Lung microvascular endothelial cell (primary cell): ENCODE measurements around the gene POLD4. TPM values are rescaled to one million over a fixed set of nuclear protein-coding genes. Genes with fewer than 3 reads are reported as not detected.
"Not testable (repeated sequence)": the region's sequence is repeated elsewhere in the genome, so short reads cannot be mapped to it uniquely, and the experiment has no call there.

Experiments used
- DNase-seq, 2 donors: peaks; one replicate each; pipeline versions ENCODE4 v3.0.0 to v3.0.0-alpha.2; 2010; ENCODE audit warnings: low read depth in 2 of 2
- total RNA-seq: library from RNA; depleted of rRNA; stranded (reverse); fragments of >200 nt; gene quantifications from 2 replicates; pipeline ENCODE4 v1.2.1, GENCODE V29; 2014

Gene POLD4
- 27.7 and 33.5 TPM in 2 replicates for total RNA-seq

DNA sequence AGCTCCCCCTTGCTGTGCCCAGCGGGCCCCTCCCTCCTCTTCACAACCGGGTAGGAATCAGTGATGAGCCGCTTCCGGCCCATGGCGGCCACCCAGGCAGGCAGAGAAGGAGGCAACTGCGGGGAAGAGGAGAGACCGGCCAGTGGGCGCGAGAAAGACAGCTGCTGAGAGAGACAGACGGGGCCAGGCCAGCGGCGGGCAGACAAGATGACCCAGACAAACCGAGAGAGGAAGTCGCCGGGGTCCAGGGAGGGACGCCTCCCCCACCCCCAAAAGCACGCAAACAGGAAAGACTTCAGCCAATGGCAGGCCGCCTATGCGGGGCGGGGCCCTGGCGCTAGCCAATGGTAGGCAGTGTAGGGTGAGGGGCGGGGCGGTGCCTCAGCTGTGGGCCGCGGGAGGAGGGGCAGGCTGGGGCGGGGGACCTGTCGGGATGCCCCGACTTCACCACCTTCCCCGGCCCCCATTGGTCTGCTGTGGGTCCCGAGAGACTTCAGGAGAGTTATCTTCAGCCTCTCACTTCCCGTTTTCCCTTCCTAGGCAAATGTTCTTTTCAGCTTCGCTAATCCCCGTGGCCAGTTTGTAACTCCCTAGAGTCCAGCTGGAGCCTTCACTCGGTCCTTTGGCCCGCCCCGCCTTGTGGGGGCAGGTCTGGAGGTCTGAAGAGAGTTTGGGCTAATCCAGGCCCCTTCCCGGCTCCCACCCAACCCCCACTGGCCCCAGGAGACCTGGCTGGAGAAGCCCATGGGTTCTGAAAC lies at the start of gene POLD4:
POLD4 (minus strand) TSS at position 230 of the 758 bp plus-strand sequence; CDS start at position 83, 147 bp downstream.
- DNase-seq, result peak; percentile 96

DNA sequence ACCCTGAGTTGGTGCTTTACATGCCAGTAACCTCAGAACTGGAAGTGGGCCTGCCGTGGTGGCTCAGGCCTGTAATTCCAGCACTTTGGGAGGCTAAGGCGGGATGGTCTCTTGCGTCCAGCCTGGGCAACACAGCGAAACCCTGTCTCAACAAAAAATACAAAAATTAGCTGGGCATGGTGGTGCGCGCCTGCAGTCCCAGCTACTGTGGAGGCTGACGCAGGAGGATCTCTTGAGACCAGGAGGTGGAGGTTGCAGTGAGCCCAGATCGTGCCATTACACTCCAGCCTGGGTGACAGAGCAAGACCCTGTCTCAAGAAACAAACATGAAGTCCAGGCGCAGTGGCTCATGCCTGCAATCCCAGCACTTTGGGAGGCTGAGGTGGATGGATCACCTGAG lies 49.7 kb upstream of the POLD4 start:
- not testable (repeated sequence) for DNase-seq

DNA sequence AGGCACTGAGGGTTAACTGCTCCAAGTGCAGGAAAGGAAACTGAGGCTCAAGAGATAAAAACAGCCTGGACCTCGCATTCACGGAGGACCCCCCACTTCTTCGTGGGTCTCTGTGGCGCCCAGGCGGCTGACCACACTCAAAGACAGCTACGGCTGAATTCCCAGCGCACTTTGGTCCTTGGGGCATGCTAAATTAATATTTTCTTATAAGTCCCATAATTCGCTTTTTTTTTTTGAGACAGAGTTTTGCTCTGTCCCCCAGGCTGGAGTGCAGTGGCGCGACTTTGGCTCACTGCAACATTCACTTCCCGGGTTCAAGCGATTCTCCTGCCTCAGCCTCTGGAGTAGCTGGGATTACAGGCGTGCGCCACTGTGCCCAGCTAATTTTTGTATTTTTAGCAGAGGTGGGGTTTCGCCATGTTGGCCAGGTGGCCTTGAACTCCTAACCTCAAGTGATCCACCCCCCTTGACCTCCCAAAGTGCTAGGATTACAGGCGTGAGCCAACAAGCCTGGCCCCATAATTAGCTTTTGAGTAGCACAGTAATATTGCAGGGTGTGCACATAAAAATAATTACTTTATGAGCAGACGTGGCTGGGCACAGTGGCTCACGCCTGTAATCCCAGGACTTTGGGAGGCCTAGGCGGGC lies 49.0 kb upstream of the POLD4 start:
- not testable (repeated sequence) for DNase-seq

DNA sequence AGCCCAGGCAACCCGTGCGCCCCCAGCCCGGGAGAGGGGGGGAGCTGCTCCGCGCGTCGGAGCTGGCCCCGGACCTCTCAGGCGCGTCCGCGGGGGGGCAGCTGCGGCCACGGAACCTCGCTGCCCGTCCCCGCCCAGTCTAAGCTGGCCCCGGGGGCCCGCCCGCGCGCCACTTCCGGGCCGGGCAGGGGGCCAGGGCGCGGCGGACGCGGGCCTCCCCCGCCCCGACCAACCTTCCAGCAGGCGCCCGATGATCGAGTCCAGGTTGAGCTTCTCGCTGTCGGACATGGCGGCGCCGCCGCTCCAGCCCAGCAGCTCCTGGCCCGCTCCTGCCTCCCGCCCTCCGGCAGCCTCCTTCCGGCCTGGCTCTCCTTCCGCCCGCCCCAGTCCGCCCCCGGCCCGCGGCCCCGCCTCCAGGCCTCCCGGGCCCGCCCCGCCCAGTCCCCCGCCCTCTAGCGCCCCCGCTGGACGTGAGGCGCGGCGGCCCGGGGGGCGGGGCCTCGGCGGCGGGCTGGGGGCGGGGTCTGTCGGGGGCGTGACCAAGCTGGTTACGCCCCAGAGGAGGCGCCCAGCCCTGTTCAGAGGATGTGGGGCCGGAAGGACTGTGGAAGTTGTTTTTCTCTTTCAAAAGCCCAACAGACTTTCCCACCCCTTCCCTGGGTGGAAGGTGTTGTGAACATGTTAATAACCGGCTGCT lies 48.3 kb upstream of the POLD4 start, which contains the start of gene PPP1CA:
PPP1CA (minus strand) TSS at position 364 of the 697 bp plus-strand sequence; CDS start at position 288, 76 bp downstream.
- peak; percentile 89 to 94 for DNase-seq

DNA sequence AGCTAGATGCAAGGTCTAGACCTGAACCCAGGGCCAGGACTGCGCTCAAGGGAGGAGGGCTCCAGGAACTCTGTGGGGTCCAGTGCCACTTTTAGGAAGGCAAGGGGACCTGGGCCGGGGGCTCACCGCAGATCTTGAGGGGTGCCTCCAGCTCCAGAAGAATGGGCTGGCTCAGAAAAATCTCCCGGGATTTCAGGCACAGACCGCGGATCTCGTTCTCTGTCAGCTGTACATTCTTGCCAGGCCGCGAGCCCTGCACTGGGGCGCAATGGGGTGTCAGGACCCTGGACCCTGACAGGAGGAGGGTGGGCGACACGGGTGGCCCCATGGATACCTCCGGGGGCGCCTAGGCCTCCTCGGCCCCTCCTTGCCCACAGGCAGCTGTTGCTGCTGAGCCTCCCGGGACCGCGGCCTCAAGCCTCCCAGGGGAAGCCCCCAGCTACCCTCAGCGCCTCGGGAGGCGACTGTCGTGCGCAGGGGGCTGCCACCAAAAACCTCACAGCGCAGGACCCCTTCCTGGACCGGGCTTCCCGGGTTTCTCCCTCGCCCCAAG lies 47.7 kb upstream of the POLD4 start:
- DNase-seq, result no peak

DNA sequence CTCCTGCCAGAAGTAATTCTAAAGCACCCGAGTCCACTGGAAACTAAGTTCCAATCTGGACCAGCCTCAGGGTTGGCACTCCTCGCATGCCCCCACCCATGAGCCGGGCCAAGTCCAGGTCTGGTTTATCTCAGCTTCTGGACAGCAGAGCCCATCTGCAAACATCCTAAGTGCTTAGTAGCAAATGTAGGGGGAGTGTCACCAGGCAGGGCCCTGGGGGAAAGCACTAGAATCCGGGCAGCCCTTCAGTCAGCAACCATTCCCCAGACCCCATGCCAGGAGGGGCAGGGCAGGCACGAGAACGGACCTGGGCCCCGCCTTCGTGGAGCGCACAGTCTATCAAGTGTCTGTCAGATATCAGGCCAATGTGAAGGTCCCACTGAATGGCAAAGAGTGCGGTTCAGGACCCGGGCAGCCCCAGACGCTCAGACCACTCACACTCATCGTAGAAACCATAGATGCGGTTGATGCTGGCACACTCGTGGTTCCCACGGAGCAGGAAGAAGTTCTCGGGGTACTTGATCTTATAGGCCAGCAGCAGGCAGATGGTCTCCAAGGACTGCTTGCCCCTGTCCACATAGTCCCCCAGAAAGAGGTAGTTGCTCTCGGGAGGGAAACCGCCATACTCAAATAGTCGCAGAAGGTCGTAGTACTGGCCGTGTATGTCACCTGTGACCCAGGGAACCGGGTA lies 47.0 kb upstream of the POLD4 start:
- no peak for DNase-seq

DNA sequence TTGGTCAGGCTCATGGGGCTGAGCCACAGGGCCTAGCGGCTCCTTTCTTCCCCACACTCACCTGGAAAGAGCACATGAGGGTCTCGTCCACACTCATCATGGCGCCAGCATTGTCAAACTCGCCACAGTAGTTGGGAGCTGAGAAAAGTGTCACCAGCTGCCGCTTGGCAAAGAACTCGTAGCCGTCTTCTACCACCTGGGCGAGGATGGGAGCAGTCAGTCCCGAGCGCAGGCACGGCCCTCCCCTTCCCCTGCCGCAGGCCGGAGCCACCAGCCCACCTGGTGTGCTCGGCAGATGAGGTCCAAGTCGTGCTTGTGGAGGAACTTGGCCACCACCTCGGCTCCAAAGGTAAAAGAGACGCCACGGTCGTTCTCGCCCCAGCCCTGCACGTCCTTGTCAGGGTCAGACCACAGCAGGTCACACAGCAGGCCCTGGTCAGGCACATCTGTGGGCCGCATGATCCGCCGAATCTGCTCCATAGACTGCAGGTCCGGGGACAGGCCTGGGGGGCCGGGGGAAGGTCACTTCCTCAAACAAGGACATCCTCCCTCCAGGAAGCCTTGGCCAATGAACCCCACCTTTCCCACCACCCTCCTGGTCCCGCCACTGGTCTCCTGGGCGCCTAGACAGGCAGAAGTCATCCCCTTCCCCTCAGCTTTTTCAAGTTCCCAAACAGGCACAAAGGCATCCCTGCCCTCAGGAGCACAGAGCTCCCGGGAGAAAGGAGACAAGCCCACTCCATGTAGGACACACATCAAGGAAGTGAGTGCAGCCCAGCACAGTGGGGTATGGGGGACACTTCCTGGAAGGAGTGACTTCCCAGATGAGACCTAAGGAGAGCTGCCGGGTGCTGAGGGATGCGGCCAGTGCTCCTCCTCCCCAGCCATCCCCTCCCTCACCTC lies 45.6 kb upstream of the POLD4 start:
- DNase-seq, result no peak

DNA sequence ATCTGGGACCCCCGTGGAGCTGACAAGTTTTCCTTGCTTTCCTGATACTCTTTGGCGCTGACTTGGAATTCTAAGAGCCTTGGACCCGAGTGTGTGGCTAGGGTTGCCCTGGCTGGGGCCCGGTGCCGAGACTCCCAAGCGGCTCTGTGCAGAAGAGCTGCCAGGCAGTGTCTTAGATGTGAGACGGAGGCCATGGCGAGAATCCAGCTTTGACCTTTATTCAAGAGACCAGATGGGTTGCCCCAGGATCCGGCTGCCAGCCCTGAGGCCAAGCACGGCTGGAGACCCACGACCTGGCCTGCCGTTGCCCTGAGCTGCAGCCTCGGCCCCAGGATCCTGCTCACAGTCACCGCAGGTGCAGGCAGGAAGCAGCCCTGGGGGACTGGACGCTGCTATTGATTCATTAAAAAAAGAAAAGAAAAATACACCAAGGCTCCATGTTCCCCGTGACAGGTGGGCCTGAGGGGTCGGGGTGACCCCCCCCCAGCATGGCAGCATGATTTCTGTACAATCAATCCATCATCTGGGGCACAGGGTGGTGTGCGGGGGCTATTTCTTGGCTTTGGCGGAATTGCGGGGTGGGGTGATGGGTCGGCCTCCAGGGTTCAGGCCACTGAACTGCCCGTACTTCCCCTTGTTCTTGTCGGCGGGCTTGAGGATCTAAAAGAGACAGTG lies 44.8 kb upstream of the POLD4 start:
- DNase-seq, result no peak

DNA sequence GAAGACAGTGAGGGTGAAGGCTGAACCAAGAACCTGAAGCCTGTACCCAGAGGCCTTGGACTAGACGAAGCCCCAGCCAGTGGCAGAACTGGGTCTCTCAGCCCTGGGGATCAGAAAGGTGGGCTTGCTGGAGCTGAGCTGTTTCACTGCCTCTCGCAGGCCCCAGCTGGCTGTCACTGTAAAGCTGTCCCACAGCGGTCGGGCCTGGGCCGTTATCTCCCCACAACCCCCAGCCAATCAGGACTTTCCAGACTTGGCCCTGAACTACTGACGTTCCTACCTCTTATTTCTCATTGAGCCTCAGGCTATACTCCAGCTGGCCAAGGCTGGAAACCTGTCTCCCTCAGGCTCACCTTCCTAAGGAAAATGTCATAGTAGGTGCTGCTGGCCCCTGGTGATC lies 44.2 kb upstream of the POLD4 start:
- DNase-seq, result no peak

DNA sequence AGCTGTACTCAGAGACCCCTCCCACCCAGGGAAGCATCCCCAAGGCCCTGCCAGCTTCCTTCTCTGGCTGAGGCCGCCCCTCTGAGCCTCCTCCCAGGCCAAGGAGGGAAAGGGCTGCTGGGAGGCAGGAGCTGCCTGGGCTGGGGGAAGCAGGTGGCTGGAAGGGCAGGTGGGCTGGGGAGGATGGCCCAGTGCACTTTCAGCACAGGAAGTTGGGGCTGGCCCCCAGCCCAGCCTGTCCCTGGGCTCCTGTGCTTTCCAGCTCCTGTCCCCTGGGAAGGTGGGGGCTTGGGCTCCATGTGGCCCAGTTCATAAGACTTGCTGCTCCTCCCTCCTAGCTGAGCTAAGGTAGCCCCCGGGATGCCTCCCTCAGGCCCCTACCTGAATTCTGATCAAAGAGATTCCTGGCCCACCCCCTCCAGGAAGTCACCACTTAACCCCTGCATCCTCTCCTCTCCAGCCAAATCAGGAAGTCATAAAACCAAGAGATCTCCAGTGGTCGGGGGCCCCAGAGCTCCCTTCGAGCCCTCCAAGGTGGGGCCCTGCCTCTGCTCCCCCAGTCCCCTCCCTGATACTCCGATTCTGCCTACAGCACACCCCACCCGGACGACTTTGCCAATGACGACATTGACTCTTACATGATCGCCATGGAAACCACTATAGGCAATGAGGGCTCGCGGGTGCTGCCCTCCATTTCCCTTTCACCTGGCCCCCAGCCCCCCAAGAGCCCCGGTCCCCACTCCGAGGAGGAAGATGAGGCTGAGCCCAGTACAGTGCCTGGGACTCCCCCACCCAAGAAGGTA lies 43.4 kb upstream of the POLD4 start:
- peak in 1 of 2 donors; percentile 22 for DNase-seq

DNA sequence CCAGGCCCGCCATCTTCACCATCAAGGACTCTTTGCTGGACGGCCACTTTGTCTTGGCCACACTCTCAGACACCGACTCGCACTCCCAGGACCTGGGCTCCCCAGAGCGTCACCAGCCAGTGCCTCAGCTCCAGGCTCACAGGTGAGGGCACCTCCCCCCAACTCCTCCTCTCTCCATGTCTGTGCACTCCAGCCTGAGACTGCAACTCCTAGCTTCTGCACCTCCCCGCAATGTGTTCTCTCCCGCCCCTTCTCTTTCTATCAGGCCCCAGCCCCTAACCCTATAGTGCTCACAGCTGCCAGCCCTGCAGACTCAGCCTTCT lies 42.9 kb upstream of the POLD4 start:
- DNase-seq, result no peak

DNA sequence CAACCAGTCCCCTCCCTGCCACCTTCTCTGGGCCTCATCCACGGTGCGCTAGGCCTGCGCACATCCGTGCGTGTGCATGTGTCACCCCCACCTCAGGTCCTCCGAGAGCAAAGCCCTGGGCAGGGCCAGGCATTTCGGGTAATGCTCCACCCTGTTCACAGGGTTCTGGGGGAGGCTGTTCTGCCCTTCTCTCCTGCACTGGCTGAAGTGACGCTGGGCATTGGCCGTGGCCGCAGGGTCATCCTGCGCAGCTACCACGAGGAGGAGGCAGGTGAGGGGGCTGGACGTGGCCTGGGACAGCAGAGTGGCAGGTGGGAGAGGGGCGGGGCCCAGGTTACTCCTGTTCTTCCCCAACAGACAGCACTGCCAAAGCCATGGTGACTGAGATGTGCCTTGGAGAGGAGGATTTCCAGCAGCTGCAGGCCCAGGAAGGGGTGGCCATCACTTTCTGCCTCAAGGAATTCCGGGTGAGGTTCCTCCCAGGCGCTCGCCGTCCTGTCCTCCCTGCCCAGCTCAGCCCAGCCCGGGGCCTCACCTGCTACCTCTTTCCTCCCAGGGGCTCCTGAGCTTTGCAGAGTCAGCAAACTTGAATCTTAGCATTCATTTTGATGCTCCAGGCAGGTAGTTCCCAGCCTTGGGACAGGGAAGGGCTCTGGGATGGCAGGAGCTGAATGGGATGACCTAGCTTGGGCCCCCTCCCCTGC lies 42.4 kb upstream of the POLD4 start:
- no peak for DNase-seq

DNA sequence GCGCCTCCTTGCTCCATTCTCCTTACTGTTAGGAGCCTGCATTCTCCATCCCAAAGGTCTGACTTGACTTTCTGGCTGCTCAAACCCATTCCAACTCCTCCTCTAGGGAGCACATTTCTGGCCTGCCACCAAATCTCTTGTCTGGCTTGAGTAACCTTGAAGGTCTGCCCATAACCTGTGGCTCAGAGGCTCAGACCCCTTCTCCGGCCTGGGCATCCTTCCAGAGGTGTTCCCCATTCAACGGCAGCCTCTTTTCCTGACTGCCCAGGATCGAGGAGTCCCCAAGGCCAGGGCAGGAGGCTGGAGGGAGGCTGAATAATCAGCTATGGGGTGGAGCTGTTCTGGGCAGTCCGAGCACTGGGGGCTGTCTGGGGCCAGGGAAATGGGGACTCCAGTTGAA lies 40.6 kb upstream of the POLD4 start:
- DNase-seq, result no peak

DNA sequence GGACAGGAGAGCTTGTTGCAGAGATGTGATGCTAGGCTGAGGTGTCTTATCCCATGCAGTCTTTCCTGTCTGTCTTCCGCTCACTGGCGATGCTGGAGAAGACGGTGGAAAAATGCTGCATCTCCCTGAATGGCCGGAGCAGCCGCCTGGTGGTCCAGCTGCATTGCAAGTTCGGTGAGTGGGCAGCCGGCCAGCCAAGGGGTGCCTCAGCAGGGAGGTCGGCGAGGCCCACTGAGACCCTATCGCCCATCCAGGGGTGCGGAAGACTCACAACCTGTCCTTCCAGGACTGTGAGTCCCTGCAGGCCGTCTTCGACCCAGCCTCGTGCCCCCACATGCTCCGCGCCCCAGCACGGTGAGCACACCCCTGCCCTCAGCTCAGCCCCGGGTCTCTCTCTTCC lies 40.1 kb upstream of the POLD4 start:
- DNase-seq, result no peak

DNA sequence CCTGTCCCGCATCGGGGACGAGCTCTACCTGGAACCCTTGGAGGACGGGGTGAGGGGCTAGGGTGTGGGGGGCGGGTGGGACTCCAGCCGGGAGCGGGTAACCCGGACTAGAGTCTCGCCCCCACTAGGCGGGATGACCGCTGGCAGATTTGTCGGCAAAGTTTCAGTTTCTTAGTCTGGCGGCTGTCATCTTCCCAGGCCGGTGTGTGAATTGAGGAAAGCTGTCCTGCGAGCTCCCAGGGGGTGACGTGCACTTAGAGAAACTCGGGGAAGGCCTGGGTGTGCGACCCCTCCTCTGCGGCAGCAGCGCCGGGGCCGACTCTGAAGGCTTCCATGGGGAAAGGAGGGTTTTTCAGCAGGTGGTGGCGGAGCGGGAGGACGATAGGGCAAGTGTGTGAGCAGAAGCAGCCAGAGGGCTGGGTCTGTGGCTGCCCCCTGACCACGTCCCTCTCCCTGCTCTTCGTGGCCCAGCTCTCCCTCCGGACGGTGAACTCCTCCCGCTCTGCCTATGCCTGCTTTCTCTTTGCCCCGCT lies 38.9 kb upstream of the POLD4 start:
- DNase-seq, result peak in 1 of 2 donors; percentile 27

DNA sequence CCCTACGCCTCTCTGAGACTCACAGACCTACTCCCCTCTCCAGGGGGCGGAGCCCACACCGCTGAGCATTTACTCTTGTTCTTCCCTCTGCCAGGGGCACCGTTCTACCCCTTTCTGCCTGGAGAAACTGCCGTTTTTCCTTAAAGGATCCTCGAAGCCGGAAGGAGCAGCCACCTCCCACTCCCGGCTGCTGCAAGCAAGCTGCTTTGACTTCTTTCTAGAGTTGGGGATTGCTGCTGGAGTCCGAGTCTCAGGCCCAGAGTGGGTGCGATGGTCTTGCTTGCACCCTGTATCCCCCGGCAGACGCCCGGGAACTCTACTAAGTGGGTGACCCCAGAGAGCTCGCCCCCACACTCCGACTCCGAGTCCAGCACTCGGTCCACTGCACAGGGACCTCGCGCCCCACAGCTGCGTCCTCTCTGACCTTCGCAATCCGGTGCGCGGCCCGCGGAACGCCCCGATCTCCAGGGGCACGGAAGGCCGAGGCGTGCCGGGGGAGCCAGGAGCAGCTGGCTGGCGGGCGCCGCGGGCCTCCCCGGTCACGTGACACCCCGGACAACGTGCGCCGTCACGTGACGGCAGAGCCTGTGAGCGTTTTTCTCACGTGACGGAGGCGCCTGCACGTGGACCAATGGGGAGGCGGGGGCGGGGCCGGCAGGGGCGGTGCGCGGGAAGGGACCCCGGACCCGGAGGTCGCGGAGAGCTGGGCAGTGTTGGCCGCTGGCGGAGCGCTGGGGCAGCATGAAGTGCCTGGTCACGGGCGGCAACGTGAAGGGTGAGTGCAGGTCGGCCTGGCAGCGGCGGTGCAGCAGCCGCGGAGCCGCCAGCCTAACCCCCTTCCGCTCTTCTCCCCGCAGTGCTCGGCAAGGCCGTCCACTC lies 38.2 kb upstream of the POLD4 start, which contains the start of gene RAD9A:
RAD9A (plus strand) TSS at position 683 of the 879 bp plus-strand sequence; CDS start at position 742, 59 bp downstream.
- peak; percentile 96 for DNase-seq

DNA sequence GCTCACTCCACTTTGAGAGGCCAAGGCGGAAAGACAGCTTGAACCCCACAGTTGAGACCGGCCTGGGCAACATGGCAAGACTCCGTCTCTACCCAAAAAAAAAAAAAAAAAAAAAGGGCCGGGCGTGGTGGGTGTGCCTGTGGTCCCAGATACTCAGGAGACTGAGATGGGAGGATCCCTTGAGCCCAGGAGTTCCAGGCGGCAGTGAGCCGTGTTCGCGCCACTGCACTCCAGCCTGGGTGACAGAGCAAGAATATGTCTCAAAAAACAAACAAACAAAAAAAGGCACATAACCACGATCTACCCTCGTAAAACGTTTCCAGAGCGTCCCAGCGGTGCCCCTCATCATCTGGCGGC lies 37.6 kb upstream of the POLD4 start:
- DNase-seq, result no peak
